DMS53 treated with DMSO at 0.1 percent for 48 hours (cell line): ENCODE measurements around the gene HPSE2.
"Not testable (repeated sequence)": the region's sequence is repeated elsewhere in the genome, so short reads cannot be mapped to it uniquely, and the experiment has no call there.

Experiments used
- DNase-seq: peaks from one replicate; lab custom pipeline; 2025; ENCODE audit not compliant: unreplicated experiment; lab: John Stamatoyannopoulos, UW

Gene HPSE2

DNA sequence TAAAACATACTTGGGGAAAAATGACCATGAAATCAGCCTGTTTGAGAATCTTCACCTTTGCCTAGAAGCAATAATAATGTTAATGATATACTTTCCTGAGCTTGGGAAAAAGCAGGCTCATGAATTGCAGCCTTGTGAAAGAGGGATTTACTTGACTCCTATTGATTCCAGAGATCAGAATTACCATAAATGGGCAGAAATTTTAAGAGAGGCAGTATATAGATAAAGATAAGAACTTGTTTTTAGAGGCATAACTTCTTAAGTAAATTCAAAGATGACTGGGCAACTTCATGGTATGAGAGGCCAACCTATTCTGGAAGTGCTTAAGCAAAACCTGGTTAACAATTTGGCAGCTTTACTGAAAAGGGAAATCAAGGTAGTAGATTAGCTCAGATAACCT lies 225.4 kb downstream of the HPSE2 start:
- no peak for DNase-seq

GRCh38 chr10:99008054-99008453 lies 227.6 kb downstream of the HPSE2 start:
- no peak for DNase-seq

DNA sequence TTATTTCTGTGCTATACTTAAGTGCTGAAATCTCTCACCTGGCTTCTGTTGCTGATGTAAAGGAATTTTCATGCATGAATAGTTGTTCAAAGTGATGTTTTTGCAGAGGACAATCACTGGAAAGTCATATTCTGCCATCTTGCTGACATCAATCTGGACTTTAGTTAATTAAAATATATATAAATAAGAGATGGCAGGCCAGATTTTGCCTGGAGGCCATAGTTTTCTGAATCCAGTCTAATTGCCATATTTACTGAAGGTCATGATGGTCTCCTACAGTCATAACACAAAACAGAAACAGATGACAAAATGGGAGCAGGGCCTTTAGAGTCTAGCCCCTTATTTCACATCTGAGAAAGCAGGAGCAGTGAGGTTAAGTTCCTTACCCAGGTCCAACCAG lies 228.2 kb downstream of the HPSE2 start:
- no peak for DNase-seq

GRCh38 chr10:99005254-99005653 lies 230.4 kb downstream of the HPSE2 start:
- no peak for DNase-seq

DNA sequence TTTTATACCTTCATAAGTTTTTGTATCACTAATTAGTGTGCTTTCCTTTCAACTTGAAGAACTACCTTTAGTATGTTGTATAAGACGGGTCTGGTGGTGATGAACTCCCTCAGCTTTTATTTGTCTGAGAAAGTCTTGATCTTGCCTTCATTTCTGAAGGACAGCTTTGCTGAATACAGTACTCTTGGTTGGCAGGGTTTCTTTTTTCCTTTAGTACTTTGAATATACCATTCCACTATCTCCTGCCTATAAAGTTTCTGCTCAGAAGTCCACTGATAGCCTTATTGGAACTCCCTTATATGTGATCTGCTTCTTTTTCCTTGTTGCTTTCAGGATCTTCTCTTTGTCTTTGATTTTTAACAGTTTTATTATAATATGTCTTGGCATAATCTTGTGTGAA lies 230.9 kb downstream of the HPSE2 start:
- DNase-seq = no peak

DNA sequence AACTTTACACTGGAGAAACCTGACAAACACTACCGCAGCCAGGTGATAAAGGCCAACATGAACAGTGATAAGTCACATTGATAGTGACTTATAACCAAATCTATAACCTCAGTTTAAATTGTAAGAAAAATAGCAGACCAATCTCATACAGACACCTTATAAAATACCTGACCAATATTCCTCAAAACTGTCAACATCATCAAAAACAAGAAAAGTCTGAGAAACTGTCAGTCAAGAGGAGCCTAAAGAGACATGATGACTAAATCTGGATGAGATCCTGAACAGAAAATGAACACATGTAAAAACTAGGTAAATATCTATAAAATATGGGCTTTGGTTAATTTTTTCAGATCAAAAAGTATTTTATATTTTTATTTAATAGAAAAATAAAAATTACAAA lies 233.3 kb downstream of the HPSE2 start:
- DNase-seq = no peak

GRCh38 chr10:98997596-98997995 lies 238.1 kb downstream of the HPSE2 start:
- no peak for DNase-seq

DNA sequence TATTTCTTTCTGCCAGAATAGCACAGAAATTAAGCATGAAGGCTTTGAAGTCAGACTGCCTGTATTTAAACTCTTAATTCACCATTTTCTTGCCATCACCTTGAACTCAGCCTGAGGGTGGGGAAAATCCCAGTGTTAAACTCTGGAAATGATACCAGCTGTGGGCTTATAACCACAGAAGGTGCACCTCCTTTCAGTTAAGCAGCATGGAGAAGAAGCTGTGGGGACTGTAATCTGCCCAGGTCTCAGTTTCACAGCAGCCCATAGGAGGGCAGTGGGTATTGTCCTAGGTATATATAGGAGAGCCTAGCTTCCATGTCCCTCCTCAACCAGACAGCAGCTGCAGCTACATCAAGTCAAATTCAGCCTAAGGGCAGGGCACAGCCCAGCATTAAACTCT lies 241.6 kb downstream of the HPSE2 start:
- DNase-seq = no peak

GRCh38 chr10:98983751-98984150 lies 251.9 kb downstream of the HPSE2 start:
- not testable (repeated sequence) for DNase-seq

- DNase-seq = no peak
These were observed 255.3 kb downstream of the HPSE2 start for GRCh38 chr10:98980353-98980752.

DNA sequence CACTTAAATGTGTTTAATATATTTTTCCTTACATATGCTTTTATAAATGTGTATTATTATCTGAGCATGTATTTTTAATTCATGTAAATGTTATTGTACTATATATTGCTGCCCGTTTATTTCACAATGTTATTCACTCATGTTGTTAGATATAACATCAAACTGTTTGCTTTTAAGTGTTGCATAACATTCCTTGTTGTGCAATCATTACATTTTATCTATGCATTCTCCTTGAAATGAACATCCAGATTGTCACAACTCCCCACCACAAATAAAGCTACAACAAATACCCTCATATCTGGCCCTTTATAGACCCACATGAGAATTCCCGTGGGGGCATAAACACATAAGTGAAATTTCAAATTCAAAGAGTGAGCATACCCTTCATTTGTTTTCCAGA lies 264.2 kb downstream of the HPSE2 start:
- DNase-seq = no peak

DNA sequence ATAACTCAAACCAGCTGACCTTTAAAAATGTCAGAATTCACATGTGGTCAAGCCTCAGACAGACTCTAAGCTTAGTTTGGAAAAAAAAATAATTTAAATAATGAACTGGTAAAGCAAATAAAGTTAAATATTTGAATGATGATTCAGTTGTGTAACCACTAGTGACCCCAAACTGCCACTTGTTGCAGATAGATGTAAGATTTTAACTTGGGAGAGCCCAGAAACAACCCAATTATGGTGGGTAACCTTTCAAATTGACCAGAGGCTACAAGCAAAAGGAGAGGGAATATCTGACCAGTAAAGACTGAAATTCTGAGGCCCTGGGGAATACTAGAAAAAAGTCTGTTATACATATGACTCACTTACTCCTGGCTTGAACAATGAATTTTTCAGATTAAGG lies 268.1 kb downstream of the HPSE2 start:
- no peak for DNase-seq

DNA sequence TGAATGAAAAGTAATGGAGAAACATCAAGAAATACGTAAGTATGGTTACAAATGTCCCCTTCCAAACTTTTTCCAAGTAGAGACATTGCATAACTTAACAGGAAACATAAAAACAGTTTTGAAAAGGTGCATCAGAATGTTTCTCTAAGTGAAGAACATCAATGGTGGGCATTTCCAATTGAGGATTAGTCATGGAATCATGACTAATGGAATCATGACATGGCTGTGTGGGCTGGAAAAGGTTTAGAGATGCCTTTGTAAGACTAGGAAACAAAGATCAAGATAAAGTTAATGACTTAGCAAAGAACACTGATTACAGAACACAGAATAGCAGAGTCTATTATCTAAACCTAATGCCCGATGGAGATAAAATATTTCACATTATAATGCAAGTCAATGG lies 272.0 kb downstream of the HPSE2 start:
- DNase-seq = no peak

- DNase-seq = no peak
These were observed 276.3 kb downstream of the HPSE2 start for GRCh38 chr10:98959379-98959778.

- no peak for DNase-seq
These were observed 277.9 kb downstream of the HPSE2 start for GRCh38 chr10:98957801-98958200.

- no peak for DNase-seq
These were observed 278.9 kb downstream of the HPSE2 start for GRCh38 chr10:98956576-98957260.

GRCh38 chr10:98953251-98953650 lies 282.4 kb downstream of the HPSE2 start:
- no peak for DNase-seq

GRCh38 chr10:98951269-98952000 lies 284.2 kb downstream of the HPSE2 start:
- no peak for DNase-seq

GRCh38 chr10:98950106-98950505 lies 285.5 kb downstream of the HPSE2 start:
- DNase-seq = no peak

DNA sequence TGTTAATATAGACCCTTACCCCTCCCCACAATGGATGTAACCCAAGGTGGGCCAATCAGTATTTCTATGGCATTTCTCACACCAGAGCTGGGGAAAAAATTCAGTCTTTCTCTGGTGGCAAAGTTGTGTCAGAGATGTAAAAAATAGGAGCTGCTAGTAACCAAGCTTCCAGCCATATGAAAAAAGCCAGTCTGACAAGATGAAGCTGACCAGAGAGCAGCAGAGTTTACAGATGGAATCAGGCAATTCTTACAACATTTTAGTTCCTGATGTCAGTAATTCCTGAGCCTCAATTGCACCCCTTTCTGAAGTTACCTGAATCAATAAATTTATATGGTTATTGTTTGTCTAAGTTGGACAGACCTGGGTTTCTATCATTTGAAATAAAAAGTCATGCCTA lies 286.3 kb downstream of the HPSE2 start:
- DNase-seq = no peak

- no peak for DNase-seq
These were observed 292.0 kb downstream of the HPSE2 start for GRCh38 chr10:98943681-98944080.

- DNase-seq = no peak
These were observed 305.9 kb downstream of the HPSE2 start for GRCh38 chr10:98929709-98930108.

DNA sequence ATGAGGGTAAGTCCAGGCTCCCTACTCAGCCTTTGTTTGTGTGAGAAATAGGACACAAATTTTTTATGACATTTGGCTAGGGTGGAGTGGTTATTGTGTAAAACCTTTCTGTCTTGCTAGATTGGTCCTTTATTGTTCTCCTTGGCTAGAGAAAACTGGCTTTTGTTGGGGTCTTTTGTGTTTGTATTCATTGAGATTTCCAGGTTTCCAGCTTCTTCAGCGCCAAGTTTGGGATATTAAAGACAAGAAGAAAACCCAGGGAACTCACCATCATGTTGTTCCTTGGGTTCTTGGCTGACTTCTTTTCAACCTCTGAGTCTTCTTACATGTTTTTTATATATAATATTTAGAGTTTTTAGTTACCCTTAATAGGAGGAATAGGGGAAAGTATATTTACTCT lies 310.0 kb downstream of the HPSE2 start:
- no peak for DNase-seq
